ENCODE results near the gene FBXL7. TPM values are rescaled to one million over a fixed set of nuclear protein-coding genes. Genes with fewer than 3 reads are reported as not detected.

The FBXL7 gene
- total RNA-seq, 1 donor from 2014 or later: 13.3 TPM

DNA sequence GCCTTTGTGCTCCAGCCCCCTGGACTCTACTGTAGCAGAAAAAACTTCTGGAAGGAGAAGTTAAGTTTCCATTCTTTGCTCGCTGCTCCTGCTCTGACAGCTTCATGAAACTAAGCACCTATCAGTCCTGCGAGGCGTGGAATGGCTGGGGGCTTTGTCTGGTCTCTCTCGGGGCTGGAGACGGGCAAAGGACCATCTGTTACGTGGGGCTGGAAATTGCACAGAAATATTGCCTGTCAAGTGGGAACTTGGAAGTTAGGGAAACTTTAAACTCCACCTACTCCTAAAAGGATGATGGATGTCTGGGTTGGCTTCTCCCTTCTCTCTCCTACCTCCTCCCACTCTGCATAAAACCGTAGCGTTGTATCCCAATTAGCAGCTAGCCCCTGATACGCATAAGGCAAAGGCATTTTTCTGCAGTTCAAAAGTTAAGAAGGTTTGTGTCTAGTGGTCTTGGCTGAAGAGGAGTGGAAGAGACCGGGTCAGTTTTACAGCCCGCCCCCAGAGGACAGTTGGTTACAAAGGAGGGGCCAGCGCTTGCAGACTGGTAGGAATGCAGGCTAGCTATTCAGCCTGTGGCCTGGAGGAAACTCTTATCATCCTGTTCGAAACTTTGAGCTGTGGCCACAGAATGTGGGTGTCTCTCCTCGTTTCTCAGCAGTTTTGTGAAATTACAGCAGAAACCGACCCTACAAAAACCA is 1.3 kb downstream of the FBXL7 start:
- intact Hi-C loops (cut with DNase I): no loop called here
- TF ChIP-seq, protein P1, sequence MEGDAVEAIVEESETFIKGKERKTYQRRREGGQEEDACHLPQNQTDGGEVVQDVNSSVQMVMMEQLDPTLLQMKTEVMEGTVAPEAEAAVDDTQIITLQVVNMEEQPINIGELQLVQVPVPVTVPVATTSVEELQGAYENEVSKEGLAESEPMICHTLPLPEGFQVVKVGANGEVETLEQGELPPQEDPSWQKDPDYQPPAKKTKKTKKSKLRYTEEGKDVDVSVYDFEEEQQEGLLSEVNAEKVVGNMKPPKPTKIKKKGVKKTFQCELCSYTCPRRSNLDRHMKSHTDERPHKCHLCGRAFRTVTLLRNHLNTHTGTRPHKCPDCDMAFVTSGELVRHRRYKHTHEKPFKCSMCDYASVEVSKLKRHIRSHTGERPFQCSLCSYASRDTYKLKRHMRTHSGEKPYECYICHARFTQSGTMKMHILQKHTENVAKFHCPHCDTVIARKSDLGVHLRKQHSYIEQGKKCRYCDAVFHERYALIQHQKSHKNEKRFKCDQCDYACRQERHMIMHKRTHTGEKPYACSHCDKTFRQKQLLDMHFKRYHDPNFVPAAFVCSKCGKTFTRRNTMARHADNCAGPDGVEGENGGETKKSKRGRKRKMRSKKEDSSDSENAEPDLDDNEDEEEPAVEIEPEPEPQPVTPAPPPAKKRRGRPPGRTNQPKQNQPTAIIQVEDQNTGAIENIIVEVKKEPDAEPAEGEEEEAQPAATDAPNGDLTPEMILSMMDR (IDR thresholded peaks at IDR 0.05): no peak
- Histone ChIP-seq H3K27ac (peak overlapping the region; percentile 75), H3K4me3 (peak overlapping the region; percentile 64), H3K4me1 (peaks cover 5% of the 10 kb centered on the region), H3K9me3 (no peaks in the 10 kb centered on the region), H3K27me3 (no peaks in the 10 kb centered on the region), H3K36me3 (no peaks in the 10 kb centered on the region)
- peak; percentile 47 for ATAC-seq
- peak; percentile 49 for DNase-seq

DNA sequence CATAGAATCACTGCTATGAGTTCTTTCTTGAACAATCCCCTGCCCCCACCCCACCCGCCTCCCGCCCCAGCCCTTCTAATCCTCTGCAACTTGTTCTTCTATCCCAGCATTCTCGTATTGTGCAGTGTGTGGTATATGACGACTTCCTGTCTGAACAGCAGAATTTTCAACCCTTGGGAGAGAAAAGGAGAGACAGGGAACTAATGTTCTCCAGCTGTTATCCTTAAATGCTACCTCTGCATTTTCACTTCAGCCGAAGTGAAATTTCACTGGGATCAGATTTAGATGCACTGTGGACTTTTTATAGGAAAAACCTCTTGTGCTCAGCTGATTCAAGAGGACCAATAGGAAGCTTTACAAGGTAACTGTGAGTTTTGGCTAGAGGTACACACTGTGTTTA is 2.2 kb downstream of the FBXL7 start:
- intact Hi-C loops (cut with DNase I): no loop called here
- no peak for DNase-seq

DNA sequence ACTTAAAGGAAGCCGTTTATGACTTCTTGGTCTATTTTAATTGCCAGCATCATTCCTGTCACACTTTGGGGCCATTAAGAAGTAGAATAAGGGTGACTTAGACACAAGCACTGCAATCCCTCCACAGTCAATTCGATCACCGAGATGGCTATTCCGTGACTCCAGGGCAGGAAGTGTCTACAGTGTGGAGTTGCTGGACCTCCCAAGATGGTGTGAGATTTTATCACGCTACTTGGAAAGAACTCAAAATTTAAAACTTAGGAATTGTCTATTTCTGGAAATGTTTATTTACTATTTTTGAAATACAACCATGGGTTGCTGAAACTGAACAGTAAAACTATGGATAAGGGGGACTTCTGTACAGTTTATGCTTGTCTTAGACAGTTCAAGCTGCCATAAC is 6.2 kb downstream of the FBXL7 start:
- DNase-seq: no peak
- Histone ChIP-seq H3K4me1 (peaks cover 6% of the 10 kb centered on the region), H3K27ac (no peak overlapping the region), H3K27me3 (no peaks in the 10 kb centered on the region), H3K9me3 (no peaks in the 10 kb centered on the region), H3K4me3 (no peak overlapping the region), H3K36me3 (no peaks in the 10 kb centered on the region)
- TF ChIP-seq, protein P1 (IDR thresholded peaks at IDR 0.05): no peak
- ATAC-seq: no peak
- intact Hi-C loops (cut with DNase I): no loop called here

More for the DNA sequence above, 2.2 kb downstream of the FBXL7 start:
- Histone ChIP-seq H3K36me3 (no peaks in the 10 kb centered on the region), H3K4me1 (peaks cover 5% of the 10 kb centered on the region), H3K27ac (peak overlapping the region; percentile 1), H3K27me3 (no peaks in the 10 kb centered on the region), H3K9me3 (no peaks in the 10 kb centered on the region), H3K4me3 (peak overlapping the region; percentile 64)
- no peak for ATAC-seq
- TF ChIP-seq, protein P1 (IDR thresholded peaks at IDR 0.05): no peak

DNA sequence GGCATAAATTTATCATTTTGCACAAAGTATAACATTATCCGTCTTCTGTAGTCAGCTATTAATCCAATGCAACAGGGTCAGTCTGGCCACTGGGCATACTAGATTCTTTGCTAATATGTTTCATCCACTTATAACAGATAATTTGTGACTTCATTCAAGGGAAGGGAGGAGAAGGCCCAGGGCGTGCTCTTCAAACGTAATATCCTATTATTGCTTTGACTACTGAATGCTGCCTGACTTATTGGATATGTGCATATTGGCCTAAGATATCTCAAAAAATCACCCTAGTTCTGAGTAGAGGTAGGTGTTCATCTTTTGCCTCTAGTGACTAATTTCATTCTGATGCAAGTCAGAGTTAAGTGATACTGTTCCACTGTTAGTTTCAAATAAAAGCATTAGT is 6.9 kb downstream of the FBXL7 start:
- intact Hi-C loops (cut with DNase I): no loop called here
- no peaks in the 10 kb centered on the region for H3K36me3 ChIP-seq
- TF ChIP-seq, protein P1 (IDR thresholded peaks at IDR 0.05): no peak

DNA sequence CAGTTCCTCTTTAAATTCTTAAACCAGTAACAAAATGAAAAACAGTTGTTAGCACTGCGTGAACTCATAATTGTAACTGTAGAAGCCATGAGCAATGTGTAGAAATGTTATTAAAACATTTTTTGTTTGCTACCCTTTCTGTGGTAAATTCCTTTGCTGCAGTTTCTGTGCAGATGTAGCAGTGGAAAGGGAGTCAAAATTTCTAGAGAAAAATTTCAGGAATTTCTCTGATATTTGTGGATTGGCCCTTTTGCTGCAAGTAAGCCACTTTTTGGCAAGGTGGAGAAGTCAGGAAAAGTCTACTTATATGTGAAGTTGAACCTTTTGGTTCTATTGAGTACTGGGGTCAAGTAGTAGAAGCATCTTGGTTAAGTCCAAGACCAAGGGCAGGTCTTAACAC is 10.1 kb downstream of the FBXL7 start:
- TF ChIP-seq, protein P1 (IDR thresholded peaks at IDR 0.05): no peak
- ATAC-seq (no peak), DNase-seq (no peak)
- Histone ChIP-seq H3K4me1 (peaks cover 11% of the 10 kb centered on the region), H3K4me3 (no peak overlapping the region), H3K27ac (no peak overlapping the region), H3K9me3 (no peaks in the 10 kb centered on the region), H3K36me3 (no peaks in the 10 kb centered on the region), H3K27me3 (no peaks in the 10 kb centered on the region)
- intact Hi-C loops (cut with DNase I): no loop called here

More for the DNA sequence above, 6.9 kb downstream of the FBXL7 start:
- Histone ChIP-seq H3K4me1 (peaks cover 11% of the 10 kb centered on the region), H3K9me3 (no peaks in the 10 kb centered on the region), H3K27ac (no peak overlapping the region), H3K4me3 (no peak overlapping the region), H3K27me3 (no peaks in the 10 kb centered on the region)
- ATAC-seq (no peak), DNase-seq (no peak)
